Measurements from ENCODE around the gene GRAMD2B.

DNA sequence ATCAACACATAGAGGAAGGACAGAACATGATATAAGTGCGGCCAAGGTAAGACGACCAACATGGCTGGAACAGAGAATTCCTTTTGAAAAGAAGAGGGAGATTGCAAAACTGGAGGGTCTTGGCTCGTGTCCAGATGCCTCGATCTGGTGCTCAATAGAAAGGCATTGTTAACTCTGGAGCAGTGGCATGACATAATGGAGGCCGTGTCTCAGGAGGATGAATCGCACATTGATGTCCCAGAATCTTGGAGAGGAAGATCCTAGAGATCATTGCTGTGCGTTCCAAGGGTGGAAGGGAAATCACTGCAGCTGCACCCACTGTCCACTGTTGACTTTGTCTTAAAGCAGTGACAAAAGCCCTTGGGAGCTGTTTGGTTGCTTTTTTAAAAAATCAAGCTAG lies 30.9 kb downstream of the GRAMD2B start:
- TF ChIP-seq POLR2AphosphoS5 (IDR thresholded peaks at IDR 0.05) (no peak), POLR2A (IDR thresholded peaks at IDR 0.05) (no peak)
- TF ChIP-seq, protein P1, sequence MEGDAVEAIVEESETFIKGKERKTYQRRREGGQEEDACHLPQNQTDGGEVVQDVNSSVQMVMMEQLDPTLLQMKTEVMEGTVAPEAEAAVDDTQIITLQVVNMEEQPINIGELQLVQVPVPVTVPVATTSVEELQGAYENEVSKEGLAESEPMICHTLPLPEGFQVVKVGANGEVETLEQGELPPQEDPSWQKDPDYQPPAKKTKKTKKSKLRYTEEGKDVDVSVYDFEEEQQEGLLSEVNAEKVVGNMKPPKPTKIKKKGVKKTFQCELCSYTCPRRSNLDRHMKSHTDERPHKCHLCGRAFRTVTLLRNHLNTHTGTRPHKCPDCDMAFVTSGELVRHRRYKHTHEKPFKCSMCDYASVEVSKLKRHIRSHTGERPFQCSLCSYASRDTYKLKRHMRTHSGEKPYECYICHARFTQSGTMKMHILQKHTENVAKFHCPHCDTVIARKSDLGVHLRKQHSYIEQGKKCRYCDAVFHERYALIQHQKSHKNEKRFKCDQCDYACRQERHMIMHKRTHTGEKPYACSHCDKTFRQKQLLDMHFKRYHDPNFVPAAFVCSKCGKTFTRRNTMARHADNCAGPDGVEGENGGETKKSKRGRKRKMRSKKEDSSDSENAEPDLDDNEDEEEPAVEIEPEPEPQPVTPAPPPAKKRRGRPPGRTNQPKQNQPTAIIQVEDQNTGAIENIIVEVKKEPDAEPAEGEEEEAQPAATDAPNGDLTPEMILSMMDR (IDR thresholded peaks at IDR 0.05): no peak

All from breast epithelium (tissue), 3 donors.